Breast epithelium (tissue), 3 donors: ENCODE data around the gene FASTKD3.

Source experiments
- POLR2A ChIP-seq: fragments of 450-650 bp; IDR thresholded peaks from one replicate; pipeline ENCODE4 v1.6.1; 2016; ENCODE audit warnings: antibody characterized with exemption, mild to moderate bottlenecking, moderate library complexity
- TF ChIP-seq, protein P1 (sequence below), 3 donors: fragments of 450-650 bp; IDR thresholded peaks; one replicate each; pipeline ENCODE4 v1.5.1; 2016 to 2017; ENCODE audit warnings: antibody characterized with exemption in 3 of 3, mild to moderate bottlenecking in 3 of 3, moderate library complexity in 3 of 3

DNA sequence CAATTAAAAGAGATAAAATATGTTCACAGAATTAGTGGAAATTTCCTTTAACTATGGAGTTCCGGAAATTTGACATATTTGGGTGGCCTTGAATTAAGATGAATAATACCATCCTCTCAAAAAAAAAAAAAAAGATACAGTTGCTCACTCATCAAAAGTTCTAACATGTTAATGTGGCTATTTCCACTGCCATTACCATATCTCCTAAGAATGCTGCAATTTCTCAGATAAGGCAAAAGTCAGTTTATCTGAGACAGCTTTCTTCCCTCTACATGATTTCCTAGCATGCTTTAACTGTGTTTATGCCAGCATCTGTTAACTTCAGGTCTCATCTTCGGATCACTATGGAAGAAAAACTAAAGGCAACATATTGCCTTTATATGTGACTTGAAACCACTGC lies 2.6 kb downstream of the FASTKD3 start:
- TF ChIP-seq POLR2A, result no peak
- TF ChIP-seq, protein P1, sequence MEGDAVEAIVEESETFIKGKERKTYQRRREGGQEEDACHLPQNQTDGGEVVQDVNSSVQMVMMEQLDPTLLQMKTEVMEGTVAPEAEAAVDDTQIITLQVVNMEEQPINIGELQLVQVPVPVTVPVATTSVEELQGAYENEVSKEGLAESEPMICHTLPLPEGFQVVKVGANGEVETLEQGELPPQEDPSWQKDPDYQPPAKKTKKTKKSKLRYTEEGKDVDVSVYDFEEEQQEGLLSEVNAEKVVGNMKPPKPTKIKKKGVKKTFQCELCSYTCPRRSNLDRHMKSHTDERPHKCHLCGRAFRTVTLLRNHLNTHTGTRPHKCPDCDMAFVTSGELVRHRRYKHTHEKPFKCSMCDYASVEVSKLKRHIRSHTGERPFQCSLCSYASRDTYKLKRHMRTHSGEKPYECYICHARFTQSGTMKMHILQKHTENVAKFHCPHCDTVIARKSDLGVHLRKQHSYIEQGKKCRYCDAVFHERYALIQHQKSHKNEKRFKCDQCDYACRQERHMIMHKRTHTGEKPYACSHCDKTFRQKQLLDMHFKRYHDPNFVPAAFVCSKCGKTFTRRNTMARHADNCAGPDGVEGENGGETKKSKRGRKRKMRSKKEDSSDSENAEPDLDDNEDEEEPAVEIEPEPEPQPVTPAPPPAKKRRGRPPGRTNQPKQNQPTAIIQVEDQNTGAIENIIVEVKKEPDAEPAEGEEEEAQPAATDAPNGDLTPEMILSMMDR (IDR thresholded peaks at IDR 0.05), result no peak
